HG03108 (cell line): ENCODE data around the gene FNDC4.
"Not testable (repeated sequence)": the region's sequence is repeated elsewhere in the genome, so short reads cannot be mapped to it uniquely, and the experiment has no call there.

ENCODE experiments used
- ATAC-seq: cut with Tn5 transposase; IDR thresholded peaks from one replicate; pipeline ENCODE4 v1.9.1; 2021; ENCODE audit warnings: moderate library complexity; ENCODE audit not compliant: unreplicated experiment

FNDC4 gene, protein sequence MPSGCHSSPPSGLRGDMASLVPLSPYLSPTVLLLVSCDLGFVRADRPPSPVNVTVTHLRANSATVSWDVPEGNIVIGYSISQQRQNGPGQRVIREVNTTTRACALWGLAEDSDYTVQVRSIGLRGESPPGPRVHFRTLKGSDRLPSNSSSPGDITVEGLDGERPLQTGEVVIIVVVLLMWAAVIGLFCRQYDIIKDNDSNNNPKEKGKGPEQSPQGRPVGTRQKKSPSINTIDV

DNA sequence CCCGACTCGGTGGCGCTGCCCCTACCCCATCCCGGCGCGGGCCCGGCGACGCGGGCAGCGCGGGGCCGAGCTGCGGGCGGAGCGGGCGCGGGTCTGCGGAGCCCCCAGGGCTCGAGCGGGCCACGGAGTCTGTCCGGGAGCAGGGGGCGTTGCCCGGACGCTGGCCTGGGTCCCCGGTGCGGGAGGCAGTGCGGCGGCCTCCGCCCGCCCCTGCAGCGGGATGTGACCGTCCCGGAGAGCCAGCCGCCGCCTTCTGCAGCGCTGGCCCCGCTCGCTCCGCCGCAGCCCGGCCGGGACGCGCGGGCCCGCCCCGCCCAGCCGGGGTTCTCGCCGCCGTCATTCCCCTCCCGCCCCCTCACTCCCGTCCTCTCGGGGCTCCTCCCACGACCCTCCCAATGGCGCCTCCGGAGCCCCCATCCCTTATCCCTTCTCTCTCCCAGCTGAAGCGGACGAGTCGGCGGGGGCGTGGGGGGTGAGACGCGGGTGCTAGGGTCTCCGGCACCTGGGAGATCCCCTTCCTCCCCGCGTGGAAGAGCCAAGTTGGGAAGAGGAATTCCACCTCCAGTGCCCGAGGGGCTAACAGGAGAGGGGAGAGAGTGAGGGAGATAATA lies at the start of gene FNDC4:
Gene FNDC4 (minus strand): TSS at position 257 of the 611 bp plus-strand sequence. CDS start 521 bp downstream, outside the sequence.
- no peak for ATAC-seq

DNA sequence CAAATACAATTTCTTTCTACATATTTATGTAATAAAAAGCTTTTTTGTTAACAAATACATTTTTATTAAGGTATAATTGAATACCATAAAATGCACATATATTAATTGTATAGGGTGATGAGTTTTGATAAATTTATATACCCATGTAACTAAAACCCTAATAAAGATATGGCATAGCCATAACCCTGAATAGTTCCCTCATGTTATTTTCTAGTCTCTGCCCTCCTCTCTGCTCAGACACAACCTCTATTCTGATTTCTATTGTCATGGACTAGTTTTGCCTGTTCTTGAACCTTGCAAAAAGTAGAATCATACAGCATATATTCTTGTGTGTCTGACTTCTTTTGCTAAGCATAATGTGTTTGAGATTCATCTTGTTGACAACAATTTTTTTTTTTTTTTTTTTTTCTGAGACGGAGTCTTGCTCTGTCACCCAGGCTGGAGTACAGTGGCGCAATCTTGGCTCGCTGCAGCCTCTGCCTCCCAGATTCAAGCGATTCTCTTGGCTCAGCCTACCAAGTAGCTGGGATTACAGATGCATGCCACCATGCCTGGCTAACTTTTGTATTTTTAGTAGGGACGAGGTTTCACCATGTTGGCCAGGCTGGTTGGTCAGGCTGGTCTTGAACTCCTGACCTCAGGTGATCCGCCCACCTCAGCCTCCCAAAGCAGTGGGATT lies 49.3 kb upstream of the FNDC4 start:
- ATAC-seq = no peak

DNA sequence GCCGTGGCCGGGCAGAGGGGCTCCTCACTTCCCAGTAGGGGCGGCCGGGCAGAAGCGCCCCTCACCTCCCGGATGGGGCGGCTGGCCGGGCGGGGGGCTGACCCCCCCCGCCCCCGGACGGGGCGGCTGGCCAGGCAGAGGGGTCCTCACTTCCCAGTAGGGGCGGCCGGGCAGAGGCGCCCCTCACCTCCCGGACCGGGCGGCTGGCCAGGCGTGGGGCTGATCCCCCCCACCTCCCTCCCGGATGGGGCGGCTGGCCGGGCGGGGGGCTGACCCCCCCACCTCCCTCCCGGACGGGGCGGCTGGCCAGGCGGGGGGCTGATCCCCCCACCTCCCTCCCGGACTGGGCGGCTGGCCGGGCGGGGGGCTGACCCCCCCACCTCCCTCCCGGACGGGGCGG lies 44.6 kb upstream of the FNDC4 start:
- ATAC-seq = not testable (repeated sequence)

DNA sequence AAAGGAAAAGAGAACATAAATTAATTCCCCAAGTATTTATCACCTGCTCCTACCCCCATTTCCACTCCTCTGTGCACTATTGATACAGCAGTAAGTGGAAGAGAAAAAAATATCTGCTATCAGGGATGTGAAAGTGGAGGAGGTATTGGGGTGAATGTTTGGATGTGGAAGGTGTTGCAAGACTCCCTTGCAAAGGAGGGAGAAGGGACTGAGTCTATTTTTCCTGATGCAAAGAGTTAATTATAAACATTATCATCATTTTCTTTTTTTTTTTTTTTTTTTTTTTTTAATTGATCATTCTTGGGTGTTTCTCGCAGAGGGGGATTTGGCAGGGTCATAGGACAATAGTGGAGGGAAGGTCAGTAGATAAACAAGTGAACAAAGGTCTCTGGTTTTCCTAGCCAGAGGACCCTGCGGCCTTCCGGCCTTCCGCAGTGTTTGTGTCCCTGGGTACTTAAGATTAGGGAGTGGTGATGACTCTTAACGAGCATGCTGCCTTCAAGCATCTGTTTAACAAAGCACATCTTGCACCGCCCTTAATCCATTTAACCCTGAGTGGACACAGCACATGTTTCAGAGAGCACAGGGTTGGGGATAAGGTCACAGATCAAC lies 43.9 kb upstream of the FNDC4 start:
- ATAC-seq = not testable (repeated sequence)

DNA sequence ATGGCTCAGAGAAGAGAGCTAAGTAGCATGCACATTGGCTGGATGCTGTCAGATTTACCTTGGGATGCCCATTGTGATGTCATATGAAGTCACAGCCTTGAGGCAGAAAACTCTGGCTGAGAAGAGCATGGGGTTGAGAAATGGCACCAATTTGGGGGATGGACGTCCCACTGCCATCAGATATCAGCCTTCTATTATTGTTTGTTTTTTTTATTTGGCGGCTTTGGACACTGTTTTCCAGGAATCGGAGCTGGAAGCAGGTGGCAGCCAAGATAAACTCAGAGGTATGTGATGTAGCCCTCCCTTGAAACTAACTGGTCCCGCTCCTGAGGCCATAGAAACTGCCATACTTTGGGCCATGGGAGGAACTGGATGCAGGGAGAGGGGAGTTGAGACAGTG lies 42.3 kb upstream of the FNDC4 start:
- ATAC-seq = no peak

DNA sequence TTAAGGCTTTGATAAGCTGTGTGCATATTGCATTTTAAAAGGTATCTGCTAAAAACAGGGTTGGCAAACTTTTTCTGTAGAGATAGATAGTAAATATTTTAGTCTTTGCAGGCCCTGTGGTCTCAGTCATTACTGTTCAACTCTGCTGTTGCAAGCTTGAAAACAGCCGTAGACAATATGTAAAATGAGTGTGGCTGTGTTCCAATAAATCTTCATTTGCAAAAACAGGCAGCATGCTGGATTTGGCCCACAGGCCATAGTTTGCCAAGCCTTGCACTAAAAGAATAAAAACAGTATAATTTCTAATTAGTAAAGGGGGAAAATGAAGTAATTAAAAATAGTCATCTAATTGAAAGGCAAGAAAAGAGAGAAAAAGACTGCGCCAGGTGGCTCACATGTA lies 37.0 kb upstream of the FNDC4 start:
- no peak for ATAC-seq

DNA sequence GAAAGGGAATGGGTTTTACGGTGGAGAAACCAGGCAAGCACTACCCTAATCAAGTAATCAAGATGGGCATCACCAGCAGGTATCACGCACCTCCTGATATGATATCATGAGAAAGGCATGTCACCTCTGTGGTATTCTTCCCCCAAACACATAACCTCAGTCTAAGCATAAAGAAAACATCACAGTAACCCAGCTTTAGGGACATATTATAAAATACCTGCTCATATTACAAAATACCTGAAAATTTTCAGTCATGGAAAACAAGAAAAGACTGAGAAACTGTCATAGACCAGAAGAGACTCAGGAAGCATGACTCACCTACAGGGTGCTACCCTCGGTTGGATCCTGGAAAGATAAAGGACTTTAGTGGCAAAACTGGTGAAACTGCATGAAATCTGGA lies 32.2 kb upstream of the FNDC4 start:
- no peak for ATAC-seq

DNA sequence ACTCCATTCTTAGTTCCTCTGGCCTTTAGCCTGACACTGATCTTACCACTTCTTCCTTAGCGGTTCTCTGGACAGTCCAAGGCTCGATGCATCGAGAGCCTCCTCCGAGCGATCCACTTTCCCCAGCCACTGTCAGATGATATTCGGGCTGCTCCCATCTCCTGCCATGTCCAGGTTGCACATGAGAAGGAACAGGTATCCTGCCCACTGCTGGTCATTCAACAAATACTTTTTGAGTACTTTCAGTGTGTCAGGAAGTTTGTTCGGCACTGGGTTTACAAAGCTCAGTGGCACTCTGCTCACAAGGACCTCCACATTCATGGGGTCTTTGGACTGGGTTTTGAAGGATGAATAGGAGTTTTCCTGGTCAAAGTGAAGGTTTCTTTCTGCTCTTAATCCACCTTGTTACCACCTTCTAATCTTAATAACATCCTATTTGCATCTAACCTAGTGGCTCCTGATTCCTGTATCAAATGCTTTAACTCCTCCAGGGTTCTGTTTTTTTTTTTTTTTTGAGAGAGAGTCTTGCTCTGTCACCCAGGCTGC lies 27.5 kb upstream of the FNDC4 start:
- no peak for ATAC-seq

DNA sequence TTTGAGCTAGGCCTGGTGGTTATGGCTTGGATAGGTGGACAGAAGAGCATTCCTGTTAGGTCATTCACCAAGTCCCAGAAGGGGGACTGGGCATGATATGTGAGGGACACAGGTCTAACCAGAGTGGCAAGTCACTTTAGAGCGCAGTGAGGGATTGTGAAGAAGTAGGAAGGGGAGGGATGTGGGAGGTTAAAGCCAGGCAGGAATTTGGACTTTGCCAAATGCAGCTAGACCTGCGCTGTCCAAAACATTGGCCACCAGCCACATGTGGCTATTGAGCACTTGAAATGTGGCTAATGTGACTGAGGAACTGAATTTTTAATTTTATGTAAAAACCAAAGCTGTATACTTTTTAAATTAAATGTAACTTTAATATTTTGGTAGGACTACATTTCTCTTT lies 25.3 kb upstream of the FNDC4 start:
- ATAC-seq = no peak

DNA sequence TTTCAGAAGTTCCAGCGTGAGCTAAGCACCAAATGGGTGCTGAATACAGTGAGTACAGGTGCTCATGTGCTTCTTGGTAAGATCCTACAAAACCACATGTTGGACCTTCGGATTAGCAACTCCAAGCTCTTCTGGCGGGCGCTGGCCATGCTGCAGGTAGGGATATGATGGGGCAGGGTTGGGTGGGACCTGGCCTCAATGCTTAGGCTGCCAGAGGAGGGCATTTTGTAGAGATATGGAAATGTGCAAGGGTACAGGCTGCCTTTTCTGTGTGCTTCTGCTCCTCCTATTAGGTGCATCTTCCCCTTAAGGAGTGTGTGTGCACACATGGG lies 23.7 kb upstream of the FNDC4 start:
- ATAC-seq = no peak

DNA sequence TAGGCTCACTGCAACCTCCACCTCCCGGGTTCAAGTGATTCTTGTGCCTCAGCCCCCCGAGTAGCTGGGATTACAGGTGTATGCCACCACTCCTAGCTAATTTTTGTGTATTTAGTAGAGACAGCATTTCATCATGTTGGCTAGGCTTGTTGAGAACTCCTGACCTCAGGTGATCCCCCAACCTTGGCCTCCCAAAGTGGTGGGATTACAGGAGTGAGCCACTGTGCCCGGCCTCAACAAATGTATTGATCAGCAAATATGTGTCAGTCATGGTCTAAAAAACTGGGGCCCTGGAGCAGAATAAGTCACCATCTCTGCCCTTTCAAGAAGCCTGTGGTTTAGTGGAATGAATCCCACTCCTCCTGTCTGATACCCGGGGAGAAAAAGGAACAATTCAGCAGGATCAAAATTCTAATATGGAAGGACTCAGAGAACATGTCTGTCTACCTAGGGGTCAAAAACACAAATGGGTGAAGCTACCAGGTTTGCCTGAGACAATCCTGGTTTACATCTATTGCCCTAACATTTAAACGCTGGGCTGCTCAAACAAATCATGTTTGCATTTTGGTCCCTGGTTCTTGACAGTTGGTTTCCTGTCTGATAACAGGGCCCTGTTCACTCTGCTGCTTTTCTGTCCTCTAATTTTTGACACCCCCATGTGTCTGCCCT lies 23.2 kb upstream of the FNDC4 start:
- ATAC-seq = no peak

DNA sequence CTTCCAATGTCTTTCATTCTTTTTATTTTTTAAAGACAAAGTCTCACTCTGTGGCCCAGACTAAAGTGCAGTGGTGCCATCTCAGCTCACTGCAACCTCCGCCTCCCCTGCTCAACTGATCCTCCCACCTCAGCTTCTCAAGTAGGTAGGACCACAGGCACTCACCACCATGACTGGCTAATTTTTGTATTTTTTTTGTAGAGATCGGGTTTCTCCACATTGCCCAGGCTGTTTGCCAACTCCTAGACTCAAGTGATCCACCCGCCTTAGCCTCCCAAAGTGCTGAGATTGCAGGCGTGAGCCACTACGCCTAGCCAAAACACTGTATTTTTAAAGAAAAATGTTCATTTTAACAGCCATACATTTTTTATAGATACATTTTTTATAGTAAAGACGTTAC lies 14.3 kb upstream of the FNDC4 start:
- no peak for ATAC-seq

DNA sequence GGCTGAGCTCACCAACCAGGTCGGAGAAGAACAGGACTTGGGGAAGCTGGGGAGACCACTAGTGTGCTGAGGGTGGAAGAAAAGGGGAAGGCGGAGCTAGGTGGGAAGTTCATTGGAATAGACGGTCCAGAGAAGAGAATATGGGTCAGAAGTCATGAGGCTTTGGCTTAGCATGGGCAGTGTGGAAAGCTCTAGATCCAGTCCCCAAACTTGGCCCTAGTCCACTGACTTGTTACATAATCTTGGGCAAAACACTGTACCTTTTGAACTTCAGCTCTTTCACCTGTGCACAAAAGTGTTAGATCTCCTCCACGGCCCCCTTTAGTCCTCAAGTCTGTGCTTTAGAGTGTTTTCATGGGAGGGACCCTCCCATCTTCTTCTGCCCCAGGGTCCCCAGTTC lies 12.3 kb upstream of the FNDC4 start:
- ATAC-seq = no peak

DNA sequence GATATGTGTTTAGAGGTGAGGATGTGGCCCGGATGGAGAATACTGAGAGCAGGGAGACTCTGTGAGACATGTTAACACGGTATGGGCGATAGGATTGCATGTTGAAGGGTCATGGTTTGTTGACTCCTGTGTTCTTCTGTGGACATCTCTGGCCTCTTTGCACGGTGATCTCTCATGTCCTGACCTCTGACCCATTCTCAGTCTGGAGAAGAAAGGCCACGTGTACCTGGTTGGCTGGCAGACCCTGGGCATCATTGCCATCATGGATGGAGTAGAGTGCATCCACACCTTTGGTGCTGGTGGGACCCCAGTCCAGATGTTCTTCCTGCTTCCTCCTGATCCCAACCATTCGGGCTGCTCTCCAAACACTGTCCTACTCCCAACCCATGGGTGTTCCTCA lies 11.6 kb upstream of the FNDC4 start:
- ATAC-seq = no peak

DNA sequence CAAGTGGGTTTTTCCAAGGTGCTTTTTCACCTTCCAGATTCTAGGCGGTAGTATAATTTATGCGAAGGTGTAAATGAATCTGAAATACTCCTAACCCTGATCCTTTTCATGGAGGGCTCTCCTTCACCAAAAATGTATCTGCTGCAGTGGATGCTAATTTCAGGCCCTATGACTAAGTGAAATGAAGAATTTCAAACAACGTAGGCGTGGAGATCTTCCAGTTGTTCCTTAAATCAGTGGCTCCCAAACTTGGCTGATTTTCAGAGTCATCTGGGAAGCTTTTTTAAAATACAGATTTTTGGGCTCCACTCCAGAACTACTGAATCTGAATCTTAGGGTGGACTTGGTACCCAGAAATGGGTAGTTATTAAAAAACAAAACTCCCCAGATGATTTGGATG lies 7.1 kb upstream of the FNDC4 start:
- no peak for ATAC-seq

DNA sequence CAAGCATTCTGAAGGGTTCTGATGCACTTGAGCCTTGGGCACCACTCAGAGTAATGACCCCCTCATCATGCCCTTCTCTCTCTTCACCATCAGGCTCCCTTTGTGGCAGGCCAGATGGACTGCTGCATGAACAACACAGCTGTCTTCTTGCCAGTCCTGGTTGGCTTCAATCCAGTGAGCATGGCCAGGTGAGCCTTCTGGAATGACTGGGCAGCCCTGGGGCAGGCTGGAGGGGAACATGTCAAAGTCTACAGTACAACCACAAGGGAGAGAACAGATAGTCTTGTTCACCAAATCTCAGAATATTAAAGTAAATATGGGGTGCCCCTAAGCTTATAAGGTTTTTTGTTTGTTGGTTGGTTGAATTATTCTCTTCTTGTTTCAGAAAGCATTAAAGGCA lies 6.0 kb upstream of the FNDC4 start:
- ATAC-seq = no peak

DNA sequence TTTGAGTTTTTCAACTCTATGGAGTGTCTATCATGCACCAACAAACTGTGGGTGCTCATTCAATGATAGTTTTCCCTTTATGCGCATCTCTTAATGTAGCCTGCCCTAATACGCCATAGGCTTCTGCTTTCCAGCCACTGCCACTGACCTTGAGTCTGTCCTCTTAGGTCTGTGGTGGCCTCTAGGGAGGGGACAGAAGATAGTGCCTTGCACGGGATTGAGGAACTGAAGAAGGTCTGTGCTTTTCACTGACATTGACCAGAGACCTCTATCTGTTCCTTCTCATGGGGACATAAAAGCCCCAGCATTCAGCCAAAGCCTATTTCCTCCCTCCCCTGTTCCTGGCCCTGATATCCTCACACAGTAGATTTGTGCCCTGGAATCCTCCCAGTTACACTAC lies 4.0 kb upstream of the FNDC4 start:
- no peak for ATAC-seq

DNA sequence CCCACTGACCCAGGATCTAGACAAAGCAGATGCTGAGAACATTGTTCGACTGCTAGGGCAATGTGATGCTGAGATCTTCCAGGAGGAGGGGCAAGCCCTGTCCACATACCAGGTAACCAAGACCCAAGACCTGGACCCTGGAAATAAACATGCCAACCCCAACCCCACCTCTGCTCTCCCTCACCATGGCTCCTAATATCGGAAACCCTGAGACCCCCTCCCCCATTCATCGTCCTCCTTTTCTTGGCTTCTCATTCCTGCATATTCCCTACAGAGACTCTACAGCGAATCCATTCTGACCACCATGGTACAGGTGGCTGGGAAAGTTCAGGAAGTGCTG lies 2.3 kb upstream of the FNDC4 start:
- ATAC-seq = no peak

DNA sequence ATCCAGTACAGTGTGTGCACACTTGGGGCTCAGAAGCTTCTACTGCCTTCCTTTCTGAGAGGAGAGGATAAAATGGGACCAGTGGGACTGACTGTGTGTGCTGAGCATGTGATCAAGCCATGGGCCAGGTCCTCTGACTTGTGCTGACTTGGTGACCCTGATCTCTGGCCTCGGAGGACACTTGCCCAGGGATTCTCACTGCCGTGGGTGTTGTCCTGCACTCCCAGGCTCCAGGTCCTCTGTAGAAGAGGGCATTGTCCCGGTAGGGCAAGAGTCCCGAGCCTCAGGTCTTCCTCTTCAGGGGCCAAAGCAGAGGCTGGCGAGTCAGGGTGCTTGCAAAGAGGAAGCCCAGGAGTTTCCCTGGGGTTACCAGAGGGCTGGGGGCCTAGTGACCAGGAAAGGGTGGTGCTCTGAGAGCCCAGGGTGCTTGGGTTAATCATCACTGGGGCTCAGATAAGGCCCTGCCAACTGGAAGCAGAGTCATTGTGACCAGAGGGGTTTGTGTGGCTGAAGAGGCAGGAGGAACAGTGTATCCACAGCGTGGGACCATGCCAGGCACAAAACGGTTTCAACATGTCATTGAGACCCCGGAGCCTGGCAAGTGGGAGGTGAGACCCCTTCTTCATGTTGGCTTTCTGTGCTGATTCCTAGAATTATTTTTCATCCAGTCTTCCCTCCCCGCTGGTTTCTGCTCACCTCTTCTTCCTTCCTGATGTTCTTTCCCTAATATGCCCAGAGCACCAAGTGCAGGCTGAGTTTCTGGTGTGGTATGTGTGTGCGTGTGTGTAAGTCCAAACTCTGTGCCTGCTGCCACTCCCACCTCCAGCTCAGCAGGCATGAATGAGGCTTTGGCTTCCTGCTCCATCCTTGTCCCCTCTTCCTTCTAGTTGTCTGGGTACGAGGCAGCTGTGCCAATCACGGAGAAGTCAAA lies 1.6 kb upstream of the FNDC4 start, which contains the start of gene GCKR:
Gene GCKR (plus strand): TSS at position 483 of the 931 bp plus-strand sequence. CDS start 66 bp downstream, at position 549.
- ATAC-seq = no peak

DNA sequence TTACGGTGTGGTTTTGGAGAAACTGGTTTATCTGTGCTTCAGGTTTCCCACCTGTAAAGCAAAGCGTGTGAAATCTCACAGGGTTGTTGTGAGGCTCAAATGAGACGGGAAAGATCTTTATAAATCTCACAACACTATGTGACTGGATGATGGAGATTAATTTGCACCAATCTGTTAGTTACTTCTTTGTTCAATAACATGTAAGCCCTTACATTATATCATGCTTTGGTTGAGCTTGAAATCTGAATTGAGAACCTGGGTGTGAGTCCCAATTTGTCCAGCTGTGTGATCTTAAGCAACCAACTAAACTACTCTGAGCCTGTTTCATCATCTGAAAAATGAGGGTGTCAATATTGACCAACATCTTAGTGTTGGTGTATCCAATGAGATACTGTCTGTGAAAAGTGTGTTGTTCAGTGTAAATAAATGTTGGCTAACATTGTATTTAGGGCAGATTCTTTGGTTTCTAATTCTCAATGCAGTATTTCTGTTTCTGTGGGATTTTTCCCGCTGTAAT lies 898 bp upstream of the FNDC4 start:
- ATAC-seq = no peak
